Trophoblast cell (in vitro differentiated cells and primary cell): ENCODE data around the gene IL1RAPL2.
A peak's percentile ranks its signal among the peaks of the same experiment; 100 is the strongest.

ENCODE experiments used
- DNase-seq, 2 donors: peaks; one replicate each; pipeline ENCODE4 v3.0.0-alpha.2; 2016
- H2AFZ ChIP-seq: 2 replicates; pipeline ENCODE4 v1.6.1; 2013; ENCODE audit warnings: low read length, moderate library complexity, mild to moderate bottlenecking; ENCODE audit not compliant: insufficient read depth, poor library complexity
- H2AK5ac ChIP-seq: 2 replicates; pipeline ENCODE4 v1.6.1; 2013; ENCODE audit warnings: mild to moderate bottlenecking, low read length
- H2BK120ac ChIP-seq: 2 replicates; pipeline ENCODE4 v1.6.1; 2013; ENCODE audit warnings: low read length, mild to moderate bottlenecking, moderate library complexity; ENCODE audit not compliant: insufficient read depth, poor library complexity
- H2BK12ac ChIP-seq: 2 replicates; pipeline ENCODE4 v1.6.1; 2013; ENCODE audit warnings: mild to moderate bottlenecking, low read length, moderate library complexity
- H2BK5ac ChIP-seq: 2 replicates; pipeline ENCODE4 v1.6.1; 2013; ENCODE audit warnings: low read length, low read depth, moderate library complexity, mild to moderate bottlenecking; ENCODE audit not compliant: poor library complexity
- H3K14ac ChIP-seq: 2 replicates; pipeline ENCODE4 v1.6.1; 2013; ENCODE audit warnings: mild to moderate bottlenecking, low read length
- H3K18ac ChIP-seq: 2 replicates; pipeline ENCODE4 v1.6.1; 2013; ENCODE audit warnings: mild to moderate bottlenecking, low read length
- H3K23ac ChIP-seq: 2 replicates; pipeline ENCODE4 v1.6.1; 2013; ENCODE audit warnings: low read length
- H3K27ac ChIP-seq: 2 replicates; pipeline ENCODE4 v1.5.1; 2013; ENCODE audit warnings: low read depth, mild to moderate bottlenecking, inconsistent platforms, low read length, moderate library complexity
- H3K27me3 ChIP-seq: 2 replicates; pipeline ENCODE4 v1.6.1; 2013; ENCODE audit warnings: inconsistent platforms, mild to moderate bottlenecking, low read length, moderate library complexity; ENCODE audit not compliant: insufficient read depth
- H3K36me3 ChIP-seq, 2 experiments: 1 replicate in 1 of 2; 2 replicates in 1 of 2; pipeline ENCODE4 v1.6.1; 2013; ENCODE audit warnings: low read length in 2 of 2, mild to moderate bottlenecking in 2 of 2, moderate library complexity in 1 of 2; ENCODE audit not compliant: insufficient read depth in 2 of 2, control insufficient read depth in 1 of 2
- H3K4ac ChIP-seq: 2 replicates; pipeline ENCODE4 v1.6.1; 2013; ENCODE audit warnings: low read depth, mild to moderate bottlenecking, low read length, moderate library complexity
- H3K4me1 ChIP-seq, 2 experiments: 1 replicate in 1 of 2; 2 replicates in 1 of 2; pipeline ENCODE4 v1.6.1; 2013; ENCODE audit warnings: low read length in 2 of 2, mild to moderate bottlenecking in 2 of 2, moderate library complexity in 1 of 2; ENCODE audit not compliant: insufficient read depth in 2 of 2, control insufficient read depth in 1 of 2
- H3K4me2 ChIP-seq: 2 replicates; pipeline ENCODE4 v1.6.1; 2013; ENCODE audit warnings: inconsistent platforms, mild to moderate bottlenecking, low read length, moderate library complexity
- H3K4me3 ChIP-seq: 2 replicates; pipeline ENCODE4 v1.5.1; 2013; ENCODE audit warnings: mild to moderate bottlenecking, low read depth, low read length, inconsistent platforms
- H3K79me1 ChIP-seq: one replicate; pipeline ENCODE4 v1.6.1; 2013; ENCODE audit warnings: low read length
- H3K79me2 ChIP-seq: 2 replicates; pipeline ENCODE4 v1.6.1; 2013; ENCODE audit warnings: low read length, mild to moderate bottlenecking; ENCODE audit not compliant: control insufficient read depth, insufficient read depth, poor library complexity
- H3K9ac ChIP-seq: 2 replicates; pipeline ENCODE4 v1.6.1; 2013; ENCODE audit warnings: mild to moderate bottlenecking, low read length
- H3K9me3 ChIP-seq: 2 replicates; pipeline ENCODE4 v1.6.1; 2013; ENCODE audit warnings: low read depth, mild to moderate bottlenecking, control low read depth, inconsistent platforms, low read length; ENCODE audit not compliant: insufficient read depth
- H4K12ac ChIP-seq: 2 replicates; pipeline ENCODE4 v1.6.1; 2013; ENCODE audit warnings: low read depth, mild to moderate bottlenecking, low read length, moderate library complexity
- H4K8ac ChIP-seq: 2 replicates; pipeline ENCODE4 v1.6.1; 2013; ENCODE audit warnings: low read depth, mild to moderate bottlenecking, low read length, moderate library complexity
- H4K91ac ChIP-seq: one replicate; pipeline ENCODE4 v1.6.1; 2013; ENCODE audit warnings: low read depth, mild to moderate bottlenecking, low read length, moderate library complexity
- WGBS: extraction: QIAGEN DNeasy Blood & Tissue Kit; methylation state at CpG from one replicate; pipeline ENCODE4 v1.1.7; 2013; ENCODE audit warnings: missing lambda C conversion rate; ENCODE audit not compliant: insufficient read length, insufficient coverage; ENCODE audit errors: extremely low coverage; 5-methylcytosine and 5-hydroxymethylcytosine counted together

Gene IL1RAPL2

GRCh38 chrX:105424729-105425128 lies 858.7 kb downstream of the IL1RAPL2 start:
- WGBS = no CpG with 5 or more reads among the region's 1 CpG

GRCh38 chrX:105451401-105451800 lies 885.4 kb downstream of the IL1RAPL2 start:
- Histone ChIP-seq H3K4me3 (no peak overlapping the region), H2BK5ac (no peak overlapping the region), H2AK5ac (no peak overlapping the region), H3K9me3 (no peaks in the 10 kb centered on the region), H3K4me1 (no peaks in the 10 kb centered on the region), H3K14ac (no peak overlapping the region), H3K23ac (no peak overlapping the region), H4K12ac (no peak overlapping the region), H3K79me2 (no peaks in the 10 kb centered on the region), H2AFZ (no peak overlapping the region), H3K79me1 (no peaks in the 10 kb centered on the region), H4K8ac (no peak overlapping the region), H3K4ac (no peak overlapping the region), H2BK12ac (no peak overlapping the region), H3K18ac (no peak overlapping the region), H3K27me3 (no peaks in the 10 kb centered on the region), H2BK120ac (no peak overlapping the region), H3K36me3 (no peaks in the 10 kb centered on the region), H3K4me2 (no peak overlapping the region), H3K9ac (no peak overlapping the region), H3K27ac (no peak overlapping the region), H4K91ac (no peak overlapping the region)
- DNase-seq = no peak

More at GRCh38 chrX:105424729-105425128, 858.7 kb downstream of the IL1RAPL2 start:
- Histone ChIP-seq H3K4me3 (no peak overlapping the region), H2AFZ (no peak overlapping the region), H3K9me3 (no peaks in the 10 kb centered on the region), H3K27me3 (no peaks in the 10 kb centered on the region), H2BK12ac (no peak overlapping the region), H3K27ac (no peak overlapping the region), H2BK120ac (no peak overlapping the region), H2BK5ac (no peak overlapping the region), H3K14ac (no peak overlapping the region), H3K79me2 (no peaks in the 10 kb centered on the region), H3K4ac (no peak overlapping the region), H3K4me1 (no peaks in the 10 kb centered on the region), H3K4me2 (no peak overlapping the region), H2AK5ac (no peak overlapping the region), H4K12ac (no peak overlapping the region), H4K8ac (no peak overlapping the region), H3K18ac (no peak overlapping the region), H3K36me3 (no peaks in the 10 kb centered on the region), H4K91ac (no peak overlapping the region), H3K9ac (no peak overlapping the region), H3K23ac (no peak overlapping the region), H3K79me1 (no peaks in the 10 kb centered on the region)
- DNase-seq = no peak

- Histone ChIP-seq H2BK5ac (no peak overlapping the region), H3K27me3 (no peaks in the 10 kb centered on the region), H3K14ac (no peak overlapping the region), H3K9ac (no peak overlapping the region), H2BK12ac (no peak overlapping the region), H4K12ac (no peak overlapping the region), H3K4me2 (no peak overlapping the region), H2BK120ac (no peak overlapping the region), H3K23ac (no peak overlapping the region), H3K4ac (no peak overlapping the region), H3K9me3 (no peaks in the 10 kb centered on the region), H3K27ac (no peak overlapping the region), H3K4me3 (no peak overlapping the region), H3K18ac (no peak overlapping the region), H2AK5ac (no peak overlapping the region), H3K4me1 (no peaks in the 10 kb centered on the region), H3K36me3 (no peaks in the 10 kb centered on the region), H3K79me1 (no peaks in the 10 kb centered on the region), H4K8ac (no peak overlapping the region), H4K91ac (no peak overlapping the region), H3K79me2 (no peaks in the 10 kb centered on the region), H2AFZ (no peak overlapping the region)
- WGBS = no CpG with 5 or more reads among the region's 3 CpGs
- no peak for DNase-seq
Observed at GRCh38 chrX:105458846-105459245, 892.8 kb downstream of the IL1RAPL2 start.

- no peak overlapping the region for H2BK120ac ChIP-seq
- no peak overlapping the region for H3K4ac ChIP-seq
- H2AFZ ChIP-seq = no peak overlapping the region
- DNase-seq = peak in 1 of 2 donors; percentile 21
- H3K27ac ChIP-seq = no peak overlapping the region
- no peak overlapping the region for H3K23ac ChIP-seq
- no peak overlapping the region for H3K18ac ChIP-seq
- H3K9me3 ChIP-seq = no peaks in the 10 kb centered on the region
- no peaks in the 10 kb centered on the region for H3K27me3 ChIP-seq
- H3K79me1 ChIP-seq = no peaks in the 10 kb centered on the region
- no peak overlapping the region for H3K4me2 ChIP-seq
- H3K4me1 ChIP-seq = no peaks in the 10 kb centered on the region
- H4K8ac ChIP-seq = no peak overlapping the region
- no peak overlapping the region for H2AK5ac ChIP-seq
- H3K36me3 ChIP-seq = no peaks in the 10 kb centered on the region
- no CpG with 5 or more reads among the region's 1 CpG for WGBS
- no peak overlapping the region for H3K14ac ChIP-seq
- H2BK5ac ChIP-seq = no peak overlapping the region
- H4K91ac ChIP-seq = no peak overlapping the region
- no peak overlapping the region for H2BK12ac ChIP-seq
- H3K79me2 ChIP-seq = no peaks in the 10 kb centered on the region
- no peak overlapping the region for H3K9ac ChIP-seq
- no peak overlapping the region for H4K12ac ChIP-seq
- H3K4me3 ChIP-seq = no peak overlapping the region
Observed at GRCh38 chrX:105460376-105460775, 894.4 kb downstream of the IL1RAPL2 start.
